Diencephalon (tissue), 1 donor: ENCODE measurements around the gene CCT8L2. TPM values are rescaled to one million over a fixed set of nuclear protein-coding genes. Genes with fewer than 3 reads are reported as not detected.

ENCODE experiments used
- total RNA-seq: library from RNA; depleted of rRNA; stranded (reverse); fragments of >200 nt; gene quantifications from one replicate; pipeline ENCODE4 v1.2.3, GENCODE V29; 2014

Gene CCT8L2
- total RNA-seq, result not detected

GRCh38 chr22:16592710-16593109, at the start of gene CCT8L2:
TSS of gene CCT8L2 (minus strand) at chr22:16592810. CDS start at chr22:16592550, 260 bp downstream.

Other genes with a start within 250 kb of the CCT8L2 start
- not detected for gene XKR3, start 232.6 kb upstream of the CCT8L2 start, total RNA-seq